Sigmoid colon (tissue), 7 donors: ENCODE results near the gene ADCY5. TPM values are rescaled to one million over a fixed set of nuclear protein-coding genes. Genes with fewer than 3 reads are reported as not detected.

Experiments
- DNase-seq: peaks from one replicate; pipeline ENCODE4 v3.0.0-alpha.2; 2019
- H3K27ac ChIP-seq, 4 donors: fragments of 200-600 bp; sonication (generic); one replicate each; pipeline ENCODE4 v1.5.1; 2016 to 2019; ENCODE audit warnings: mild to moderate bottlenecking in 1 of 4
- H3K27me3 ChIP-seq, 3 donors: fragments of 200-600 bp; sonication (generic); one replicate each; pipeline ENCODE4 v1.5.1; 2019; ENCODE audit warnings: mild to moderate bottlenecking in 1 of 3
- H3K36me3 ChIP-seq, 4 donors: fragments of 200-600 bp; sonication (generic); one replicate each; pipeline ENCODE4 v1.5.1; 2016 to 2019
- H3K4me1 ChIP-seq, 4 donors: fragments of 200-600 bp; sonication (generic); one replicate each; pipeline ENCODE4 v1.5.1; 2017 to 2019
- H3K4me3 ChIP-seq, 4 donors: fragments of 200-600 bp; sonication (generic); one replicate each; pipeline ENCODE4 v1.5.1; 2017 to 2019; ENCODE audit warnings: mild to moderate bottlenecking in 2 of 4, moderate library complexity in 1 of 4
- H3K9me3 ChIP-seq, 4 donors: fragments of 200-600 bp in 3 of 4; sonication (generic) in 3 of 4; one replicate each; pipeline versions ENCODE4 v1.5.1 to v1.6.1; 2013 to 2019
- CTCF ChIP-seq, 4 experiments: fragments of 450-650 bp in 3 of 4; fragments of 200-600 bp in 1 of 4; IDR thresholded peaks; one replicate each; pipeline ENCODE4 v1.5.1; 2016 to 2019; ENCODE audit warnings: antibody characterized with exemption in 4 of 4, mild to moderate bottlenecking in 3 of 4, moderate library complexity in 2 of 4
- EP300 ChIP-seq, 4 donors: sonication (generic); formaldehyde crosslinking; IDR thresholded peaks; one replicate each; pipeline ENCODE4 v1.6.1; 2017; ENCODE audit warnings: antibody characterized with exemption in 4 of 4
- POLR2A ChIP-seq, 2 donors: fragments of 450-650 bp; IDR thresholded peaks; one replicate each; pipeline ENCODE4 v1.6.1; 2016; ENCODE audit warnings: antibody characterized with exemption in 2 of 2, mild to moderate bottlenecking in 2 of 2, moderate library complexity in 2 of 2
- POLR2AphosphoS5 ChIP-seq, 4 donors: sonication (generic); formaldehyde crosslinking; IDR thresholded peaks; one replicate each; pipeline ENCODE4 v1.6.1; 2017; ENCODE audit warnings: antibody characterized with exemption in 4 of 4
- WGBS, 2 donors: extraction: QIAGEN DNeasy Blood & Tissue Kit; methylation state at CpG; one replicate each; pipeline ENCODE4 v1.1.7; 2013; 5-methylcytosine and 5-hydroxymethylcytosine counted together
- intact Hi-C: fragments of 100-400 bp; cut with DNase I; formaldehyde crosslinking; loops from one replicate; pipeline ENCODE4 v1.15.1; 2023
- polyA plus RNA-seq, 3 donors: library from polyadenylated mRNA; stranded (reverse); fragments of 200-250 nt; gene quantifications; one replicate each; pipeline ENCODE4 v1.2.3, GENCODE V29; 2013
- total RNA-seq, 4 donors: library from RNA; depleted of rRNA; stranded (reverse); fragments of >200 nt; gene quantifications; one replicate each; pipeline ENCODE4 v1.1.0, GENCODE V29; 2016
- donor health status: healthy with polysubstance abuse.
- donor health status: Bipolar disorder and iron deficiency.
- donor health status: healthy.

ADCY5 gene
- total and polyA plus RNA-seq, 7 donors = 1.4 to 84.4 (median 39.5) TPM

- Histone ChIP-seq H3K4me3 (no peak overlapping the region), H3K36me3 (no peaks in the 10 kb centered on the region), H3K4me1 (peaks cover 0 to 84% (median 74%) of the 10 kb centered on the region in 4 donors), H3K27me3 (no peaks in the 10 kb centered on the region), H3K9me3 (no peaks in the 10 kb centered on the region), H3K27ac (peak overlapping the region in 3 of 4 donors; percentile 68 to 83 (median 80))
- peak; percentile 18 for DNase-seq
- WGBS, 2 donors = 96 to 99% methylated on average over 3 of the region's 3 CpGs
- intact Hi-C loops = no loop called here
- TF ChIP-seq POLR2AphosphoS5 (IDR thresholded peaks at IDR 0.05) (no peak), CTCF (IDR thresholded peaks at IDR 0.05) (no peak), EP300 (IDR thresholded peaks at IDR 0.05) (no peak), POLR2A (IDR thresholded peaks at IDR 0.05) (no peak)
Measured at GRCh38 chr3:123369085-123369484, 79.8 kb downstream of the ADCY5 start.

- 81 to 92% methylated on average over 9 of the region's 9 CpGs for WGBS, 2 donors
- Histone ChIP-seq H3K27ac (peak overlapping the region in 3 of 4 donors; percentile 3 to 47 (median 24)), H3K27me3 (no peaks in the 10 kb centered on the region), H3K4me1 (peaks cover 0 to 70% (median 60%) of the 10 kb centered on the region in 4 donors), H3K9me3 (no peaks in the 10 kb centered on the region), H3K36me3 (no peaks in the 10 kb centered on the region), H3K4me3 (no peak overlapping the region)
- intact Hi-C loops = no loop called here
- TF ChIP-seq POLR2A (IDR thresholded peaks at IDR 0.05) (no peak), POLR2AphosphoS5 (IDR thresholded peaks at IDR 0.05) (no peak), EP300 (IDR thresholded peaks at IDR 0.05) (no peak), CTCF (IDR thresholded peaks at IDR 0.05) (no peak)
- DNase-seq = peak; percentile 44
Measured at GRCh38 chr3:123367467-123368154, 81.3 kb downstream of the ADCY5 start.

GRCh38 chr3:123365450-123366143 is 83.3 kb downstream of the ADCY5 start:
- intact Hi-C loops = no loop called here
- Histone ChIP-seq H3K27ac (peak overlapping the region in 2 of 4 donors; percentile 18 to 41), H3K36me3 (no peaks in the 10 kb centered on the region), H3K9me3 (no peaks in the 10 kb centered on the region), H3K4me1 (peaks cover 0 to 62% (median 51%) of the 10 kb centered on the region in 4 donors), H3K4me3 (no peak overlapping the region), H3K27me3 (no peaks in the 10 kb centered on the region)
- DNase-seq = peak; percentile 56
- 70 to 77% methylated on average over 6 of the region's 6 CpGs for WGBS, 2 donors
- TF ChIP-seq EP300 (IDR thresholded peaks at IDR 0.05) (no peak), CTCF (IDR thresholded peaks at IDR 0.05) (peak in 1 of 4 experiments; percentile 34)

GRCh38 chr3:123361071-123361470 is 87.8 kb downstream of the ADCY5 start:
- no peaks in the 10 kb centered on the region for H3K36me3 ChIP-seq
- no peaks in the 10 kb centered on the region for H3K9me3 ChIP-seq
- WGBS, 2 donors = 69 to 74% methylated on average over 4 of the region's 4 CpGs
- H3K27me3 ChIP-seq = no peaks in the 10 kb centered on the region
- DNase-seq = peak; percentile 28
- intact Hi-C loops = no loop called here
- no peak overlapping the region for H3K4me3 ChIP-seq
- H3K27ac ChIP-seq = no peak overlapping the region
- TF ChIP-seq POLR2A (IDR thresholded peaks at IDR 0.05) (no peak), CTCF (IDR thresholded peaks at IDR 0.05) (no peak), EP300 (IDR thresholded peaks at IDR 0.05) (no peak), POLR2AphosphoS5 (IDR thresholded peaks at IDR 0.05) (no peak)
- H3K4me1 ChIP-seq = peaks cover 0 to 41% (median 24%) of the 10 kb centered on the region in 4 donors
